ENCODE data around the gene SRSF4. TPM values are rescaled to one million over a fixed set of nuclear protein-coding genes. Genes with fewer than 3 reads are reported as not detected.

SRSF4 gene
- polyA plus RNA-seq, 1 donor from 2014 or later, result 59.7 TPM

- Histone ChIP-seq H3K4me3 (ENCODE audit: low read length) (no peak overlapping the region), H2AFZ (ENCODE audit: low read depth, low read length) (no peak overlapping the region), H3K27ac (ENCODE audit: low read length) (no peak overlapping the region), H3K4me2 (ENCODE audit: low read length) (no peak overlapping the region), H3F3A (ENCODE audit: insufficient read depth, low read length, poor library complexity, severe bottlenecking) (no peaks in the 10 kb centered on the region), H3K9me3 (ENCODE audit: low read length) (no peaks in the 10 kb centered on the region), H3K27me3 (ENCODE audit: insufficient read depth, low read depth, low read length) (peaks cover 49% of the 10 kb centered on the region), H3K79me2 (replicated peaks; ENCODE audit: insufficient read depth, low read length) (no peaks in the 10 kb centered on the region), H3K36me3 (ENCODE audit: insufficient read depth, low read length) (no peaks in the 10 kb centered on the region), H3K9ac (ENCODE audit: low read length) (no peak overlapping the region), H3K9me2 (ENCODE audit: insufficient read depth, low read length) (no peaks in the 10 kb centered on the region), H4K20me1 (ENCODE audit: insufficient read depth) (no peaks in the 10 kb centered on the region)
- TF ChIP-seq POLR2AphosphoS5 (IDR thresholded peaks at IDR 0.05) (no peak), EP300 (conservative IDR thresholded peaks at IDR 0.05; ENCODE audit: poor library complexity, severe bottlenecking) (no peak), MXI1 (conservative IDR thresholded peaks at IDR 0.05; ENCODE audit: poor library complexity, severe bottlenecking) (no peak), RAD21 (conservative IDR thresholded peaks at IDR 0.05) (no peak), SMC3 (conservative IDR thresholded peaks at IDR 0.05; ENCODE audit: poor library complexity) (no peak), CTCF (IDR thresholded peaks at IDR 0.05; ENCODE audit: poor library complexity, severe bottlenecking) (no peak), TAF1 (IDR thresholded peaks at IDR 0.05; ENCODE audit: low read depth) (no peak), REST (IDR thresholded peaks at IDR 0.05; ENCODE audit: borderline replicate concordance) (no peak), EZH2 (IDR thresholded peaks at IDR 0.05; ENCODE audit: borderline replicate concordance, insufficient read depth, low read length, poor library complexity, severe bottlenecking) (no peak)
Observed at GRCh38 chr1:29125788-29126187, 55.9 kb downstream of the SRSF4 start.

GRCh38 chr1:29125237-29125641 is 56.5 kb downstream of the SRSF4 start:
- Histone ChIP-seq H3K9me2 (ENCODE audit: insufficient read depth, low read length) (no peaks in the 10 kb centered on the region), H3K4me3 (ENCODE audit: low read length) (no peak overlapping the region), H3K9ac (ENCODE audit: low read length) (no peak overlapping the region), H3K79me2 (replicated peaks; ENCODE audit: insufficient read depth, low read length) (no peaks in the 10 kb centered on the region), H3K9me3 (ENCODE audit: low read length) (no peaks in the 10 kb centered on the region), H4K20me1 (ENCODE audit: insufficient read depth) (no peaks in the 10 kb centered on the region), H3F3A (ENCODE audit: insufficient read depth, low read length, poor library complexity, severe bottlenecking) (no peaks in the 10 kb centered on the region), H3K4me2 (ENCODE audit: low read length) (no peak overlapping the region), H3K27me3 (ENCODE audit: insufficient read depth, low read depth, low read length) (peaks cover 55% of the 10 kb centered on the region), H3K36me3 (ENCODE audit: insufficient read depth, low read length) (no peaks in the 10 kb centered on the region), H2AFZ (ENCODE audit: low read depth, low read length) (no peak overlapping the region), H3K27ac (ENCODE audit: low read length) (no peak overlapping the region)
- TF ChIP-seq SMC3 (conservative IDR thresholded peaks at IDR 0.05; ENCODE audit: poor library complexity) (no peak), CTCF (IDR thresholded peaks at IDR 0.05; ENCODE audit: poor library complexity, severe bottlenecking) (no peak), MXI1 (conservative IDR thresholded peaks at IDR 0.05; ENCODE audit: poor library complexity, severe bottlenecking) (no peak), REST (IDR thresholded peaks at IDR 0.05; ENCODE audit: borderline replicate concordance) (no peak), EZH2 (IDR thresholded peaks at IDR 0.05; ENCODE audit: borderline replicate concordance, insufficient read depth, low read length, poor library complexity, severe bottlenecking) (no peak), TAF1 (IDR thresholded peaks at IDR 0.05; ENCODE audit: low read depth) (no peak), POLR2AphosphoS5 (IDR thresholded peaks at IDR 0.05) (no peak), RAD21 (conservative IDR thresholded peaks at IDR 0.05) (no peak), EP300 (conservative IDR thresholded peaks at IDR 0.05; ENCODE audit: poor library complexity, severe bottlenecking) (no peak)
